Inflammatory macrophage treated with lipopolysaccharide for 4 hours (primary cell): ENCODE data around the gene FOXL3.
"Not testable (repeated sequence)": the region's sequence is repeated elsewhere in the genome, so short reads cannot be mapped to it uniquely, and the experiment has no call there.

Source experiments
- DNase-seq: peaks from one replicate; pipeline ENCODE4 v3.0.0-alpha.2; 2020

Gene FOXL3

GRCh38 chr7:255721-256361 lies 34.1 kb upstream of the FOXL3 start:
- DNase-seq, result no peak

GRCh38 chr7:256461-256940 lies 33.5 kb upstream of the FOXL3 start:
- DNase-seq, result no peak

- DNase-seq, result no peak
Measured at GRCh38 chr7:256981-257646, 32.9 kb upstream of the FOXL3 start.

GRCh38 chr7:257647-257992 lies 32.4 kb upstream of the FOXL3 start:
- DNase-seq, result no peak

GRCh38 chr7:258476-259190 lies 31.3 kb upstream of the FOXL3 start:
- no peak for DNase-seq

GRCh38 chr7:259191-259505 lies 30.8 kb upstream of the FOXL3 start:
- DNase-seq, result no peak

- no peak for DNase-seq
Measured at GRCh38 chr7:259751-260405, 30.1 kb upstream of the FOXL3 start.

GRCh38 chr7:260441-261281 lies 29.3 kb upstream of the FOXL3 start:
- DNase-seq, result no peak

- no peak for DNase-seq
Measured at GRCh38 chr7:261341-262250, 28.4 kb upstream of the FOXL3 start.

GRCh38 chr7:262251-262572 lies 27.8 kb upstream of the FOXL3 start:
- DNase-seq, result no peak

- DNase-seq, result not testable (repeated sequence)
Measured at GRCh38 chr7:262631-263311, 27.2 kb upstream of the FOXL3 start.

GRCh38 chr7:263483-264351 lies 26.3 kb upstream of the FOXL3 start:
- DNase-seq, result peak; percentile 35

- no peak for DNase-seq
Measured at GRCh38 chr7:264541-265191, 25.3 kb upstream of the FOXL3 start.

- no peak for DNase-seq
Measured at GRCh38 chr7:265192-265997, 24.6 kb upstream of the FOXL3 start.

GRCh38 chr7:265998-266850 lies 23.7 kb upstream of the FOXL3 start:
- DNase-seq, result no peak

GRCh38 chr7:266851-267840 lies 22.8 kb upstream of the FOXL3 start:
- no peak for DNase-seq

- DNase-seq, result no peak
Measured at GRCh38 chr7:268991-269390, 21.0 kb upstream of the FOXL3 start.
